VCaP (cell line): ENCODE data around the gene SLIT1.

Experiments used
- H3K27ac ChIP-seq: fragments of 450-650 bp; 2 replicates; pipeline ENCODE4 v1.5.1; 2017
- CTCF ChIP-seq: fragments of 450-650 bp; conservative IDR thresholded peaks from 2 replicates; pipeline ENCODE4 v1.5.1; 2017; ENCODE audit warnings: mild to moderate bottlenecking, moderate library complexity

The SLIT1 gene

GRCh38 chr10:97131181-97131628 is 54.6 kb downstream of the SLIT1 start:
- H3K27ac ChIP-seq, result no peak overlapping the region

GRCh38 chr10:97129666-97130065 is 56.1 kb downstream of the SLIT1 start:
- TF ChIP-seq CTCF, result no peak
- no peak overlapping the region for H3K27ac ChIP-seq

More at GRCh38 chr10:97131181-97131628, 54.6 kb downstream of the SLIT1 start:
- TF ChIP-seq CTCF, result no peak

- no peak for TF ChIP-seq CTCF
- no peak overlapping the region for H3K27ac ChIP-seq
These were observed 57.1 kb downstream of the SLIT1 start for GRCh38 chr10:97128516-97129154.

GRCh38 chr10:97128039-97128492 is 57.7 kb downstream of the SLIT1 start:
- H3K27ac ChIP-seq, result no peak overlapping the region
- TF ChIP-seq CTCF, result no peak

- no peak for TF ChIP-seq CTCF
- no peak overlapping the region for H3K27ac ChIP-seq
These were observed 58.2 kb downstream of the SLIT1 start for GRCh38 chr10:97127509-97127908.

GRCh38 chr10:97124211-97124610 is 61.5 kb downstream of the SLIT1 start:
- H3K27ac ChIP-seq, result no peak overlapping the region
- no peak for TF ChIP-seq CTCF

GRCh38 chr10:97123765-97124164 is 62.0 kb downstream of the SLIT1 start:
- no peak overlapping the region for H3K27ac ChIP-seq
- TF ChIP-seq CTCF, result no peak
